ENCODE data around the gene RUNX2.

DNA sequence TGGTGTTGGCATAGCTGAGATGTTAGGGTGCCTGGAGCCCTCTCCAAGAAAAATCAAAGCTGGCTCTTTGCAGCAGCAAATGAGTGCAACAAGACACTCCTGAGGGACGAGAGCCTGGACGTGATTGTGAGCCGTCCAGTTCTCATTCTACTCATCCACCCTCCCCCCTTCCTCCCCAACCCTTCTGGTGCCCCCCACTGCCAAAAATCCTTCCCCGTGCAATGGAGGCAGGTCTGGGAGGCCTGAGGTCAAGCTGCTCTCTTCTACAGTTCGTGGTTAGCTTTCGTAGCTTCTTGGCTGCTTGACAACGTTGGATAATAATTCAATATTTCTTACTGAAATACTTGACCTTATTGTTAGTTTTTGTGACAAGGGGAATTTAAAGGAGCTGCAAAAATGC is 234.9 kb downstream of the RUNX2 start:
- TF ChIP-seq EP300 (IDR thresholded peaks at IDR 0.05; ENCODE audit: borderline replicate concordance in 1 of 2, low read depth in 1 of 2, low read length in 1 of 2) (no peak), EZH2phosphoT487 (IDR thresholded peaks at IDR 0.05; ENCODE audit: borderline replicate concordance, low read depth) (no peak), TAF1 (IDR thresholded peaks at IDR 0.05; ENCODE audit: borderline replicate concordance, low read depth, low read length) (no peak), GABPA (IDR thresholded peaks at IDR 0.05; ENCODE audit: low read depth) (no peak), TEAD4 (IDR thresholded peaks at IDR 0.05; ENCODE audit: borderline replicate concordance, insufficient read depth) (no peak), POLR2AphosphoS5 (IDR thresholded peaks at IDR 0.05; ENCODE audit: low read depth, low read length) (no peak)
- TF ChIP-seq, protein P1, sequence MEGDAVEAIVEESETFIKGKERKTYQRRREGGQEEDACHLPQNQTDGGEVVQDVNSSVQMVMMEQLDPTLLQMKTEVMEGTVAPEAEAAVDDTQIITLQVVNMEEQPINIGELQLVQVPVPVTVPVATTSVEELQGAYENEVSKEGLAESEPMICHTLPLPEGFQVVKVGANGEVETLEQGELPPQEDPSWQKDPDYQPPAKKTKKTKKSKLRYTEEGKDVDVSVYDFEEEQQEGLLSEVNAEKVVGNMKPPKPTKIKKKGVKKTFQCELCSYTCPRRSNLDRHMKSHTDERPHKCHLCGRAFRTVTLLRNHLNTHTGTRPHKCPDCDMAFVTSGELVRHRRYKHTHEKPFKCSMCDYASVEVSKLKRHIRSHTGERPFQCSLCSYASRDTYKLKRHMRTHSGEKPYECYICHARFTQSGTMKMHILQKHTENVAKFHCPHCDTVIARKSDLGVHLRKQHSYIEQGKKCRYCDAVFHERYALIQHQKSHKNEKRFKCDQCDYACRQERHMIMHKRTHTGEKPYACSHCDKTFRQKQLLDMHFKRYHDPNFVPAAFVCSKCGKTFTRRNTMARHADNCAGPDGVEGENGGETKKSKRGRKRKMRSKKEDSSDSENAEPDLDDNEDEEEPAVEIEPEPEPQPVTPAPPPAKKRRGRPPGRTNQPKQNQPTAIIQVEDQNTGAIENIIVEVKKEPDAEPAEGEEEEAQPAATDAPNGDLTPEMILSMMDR (IDR thresholded peaks at IDR 0.05): no peak
